ENCODE data around the gene RALGDS. TPM values are rescaled to one million over a fixed set of nuclear protein-coding genes. Genes with fewer than 3 reads are reported as not detected.

The RALGDS gene
- total and polyA plus RNA-seq, 2 donors (not counting 3 experiments of a cell fraction or from before 2014, with no cell fraction given), result 41.4 to 60.0 TPM

DNA sequence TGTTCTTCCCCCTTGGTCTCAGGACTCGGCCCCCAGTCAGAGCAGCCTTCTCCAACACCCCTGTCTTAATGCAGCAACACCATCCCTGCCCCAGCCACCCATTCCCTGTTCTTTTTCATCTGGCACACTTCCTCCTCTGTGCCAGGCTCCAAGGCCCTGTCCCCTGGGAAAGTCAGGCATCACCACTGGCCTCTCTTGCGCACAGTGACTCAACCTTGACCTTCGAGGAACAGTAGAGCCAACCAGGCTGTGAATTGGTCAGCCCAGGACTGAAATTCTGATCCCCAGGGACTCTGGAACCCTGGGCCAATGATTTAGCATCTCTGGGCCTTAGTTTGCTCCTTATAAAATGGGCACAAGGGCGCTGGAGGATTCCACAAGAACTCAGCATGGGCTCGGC, 10.5 kb upstream of the RALGDS start:
- ChIA-PET CTCF (interaction anchor here (2.9 kb wide), 1 partner anchor 13 kb away, joined by 13 read pairs; no protein-coding TSS in a partner anchor), POLR2A (no interaction called here)
- Histone ChIP-seq H4K20me1 (replicated peaks; ENCODE audit: control insufficient read depth, extremely low read depth, insufficient read depth, low read length) (no peaks in the 10 kb centered on the region), H3K27me3 (ENCODE audit: control insufficient read depth in 2 of 2, insufficient read depth in 2 of 2, low read length in 2 of 2) (no peaks in the 10 kb centered on the region), H3K4me2 (ENCODE audit: insufficient read depth, low read length) (no peak overlapping the region), H3K9me3 (replicated peaks; ENCODE audit: control insufficient read depth, insufficient read depth, low read length) (no peaks in the 10 kb centered on the region), H3K79me2 (ENCODE audit: control insufficient read depth, insufficient read depth, low read length) (no peaks in the 10 kb centered on the region), H3K36me3 (ENCODE audit: control insufficient read depth in 2 of 2, extremely low read depth in 1 of 2, insufficient read depth in 2 of 2, low read length in 2 of 2) (no peaks in the 10 kb centered on the region), H3K4me1 (ENCODE audit: control insufficient read depth, extremely low read depth, insufficient read depth, low read length) (peaks cover 37% of the 10 kb centered on the region), H3K9me1 (replicated peaks; ENCODE audit: control insufficient read depth, extremely low read depth, insufficient read depth, low read length) (no peaks in the 10 kb centered on the region), H3K4me3 (replicated peaks in 1 of 3; ENCODE audit: insufficient read depth in 1 of 3, low read depth in 1 of 3, low read length in 3 of 3) (no peak overlapping the region), H3K27ac (ENCODE audit: insufficient read depth, low read depth, low read length) (no peak overlapping the region), H3K9ac (replicated peaks; ENCODE audit: extremely low read depth, insufficient read depth, low read length) (no peak overlapping the region), H2AFZ (ENCODE audit: low read depth, low read length) (no peak overlapping the region)
- dilution Hi-C loops (cut with MboI; ENCODE audit: extremely low pct_ligation_motif_present, low sequenced_read_pairs), result no loop called here
- DNase-seq (ENCODE audit: low read depth, low spot score), result no peak
- no peak for TF ChIP-seq FOS (IDR thresholded peaks at IDR 0.05; ENCODE audit: borderline replicate concordance, insufficient read depth, low read length)
- TF ChIP-seq EZH2 (IDR thresholded peaks at IDR 0.05; ENCODE audit: borderline replicate concordance, low read depth, low read length, severe bottlenecking), result no peak
- no peak for FAIRE-seq
- intact Hi-C loops (cut with micrococcal nuclease), result no loop called here
- no TSS peak for BruUV-seq (replicated peaks)

DNA sequence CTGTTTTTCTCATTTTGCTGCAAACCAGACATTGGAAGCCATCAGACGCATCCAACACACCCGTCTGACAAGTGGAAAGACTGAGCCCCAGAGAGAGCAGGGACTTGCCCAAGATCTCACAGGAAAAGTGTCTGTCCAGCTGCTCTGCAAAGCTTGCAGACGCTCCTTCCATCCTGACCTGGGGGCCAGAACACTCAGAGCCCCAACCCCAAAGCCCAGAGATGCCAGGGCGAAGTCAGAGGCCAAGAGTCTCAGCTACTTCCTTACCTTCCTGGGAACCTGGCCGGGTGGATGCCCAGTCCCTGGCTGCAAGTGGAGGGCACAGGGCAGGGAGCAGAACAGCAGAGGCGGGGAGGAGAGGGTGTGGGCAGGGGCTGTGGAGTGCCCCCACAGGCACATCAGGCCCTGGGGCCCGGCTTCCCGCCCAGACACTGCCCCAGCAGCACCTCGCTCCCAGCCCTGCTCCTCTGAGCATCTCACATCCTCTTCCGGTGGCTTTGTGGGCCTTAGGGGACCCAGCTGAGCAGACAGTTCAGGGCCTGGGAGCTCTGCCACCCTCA, 9.7 kb upstream of the RALGDS start:
- peaks cover 40% of the 10 kb centered on the region for H3K4me1 ChIP-seq (ENCODE audit: control insufficient read depth, extremely low read depth, insufficient read depth, low read length)
- CTCF ChIA-PET, result interaction anchor here (2.9 kb wide), 1 partner anchor 13 kb away, joined by 13 read pairs; no protein-coding TSS in a partner anchor
- H3K36me3 ChIP-seq (ENCODE audit: control insufficient read depth in 2 of 2, extremely low read depth in 1 of 2, insufficient read depth in 2 of 2, low read length in 2 of 2), result no peaks in the 10 kb centered on the region
- intact Hi-C loops (cut with micrococcal nuclease), result no loop called here
- no peaks in the 10 kb centered on the region for H4K20me1 ChIP-seq (replicated peaks; ENCODE audit: control insufficient read depth, extremely low read depth, insufficient read depth, low read length)
- no peak overlapping the region for H3K27ac ChIP-seq (ENCODE audit: insufficient read depth, low read depth, low read length)
- H3K79me2 ChIP-seq (ENCODE audit: control insufficient read depth, insufficient read depth, low read length), result no peaks in the 10 kb centered on the region
- FAIRE-seq (no peak), DNase-seq (ENCODE audit: low read depth, low spot score) (no peak)
- H3K27me3 ChIP-seq (ENCODE audit: control insufficient read depth in 2 of 2, insufficient read depth in 2 of 2, low read length in 2 of 2), result no peaks in the 10 kb centered on the region
- BruUV-seq (replicated peaks), result no TSS peak
- dilution Hi-C loops (cut with MboI; ENCODE audit: extremely low pct_ligation_motif_present, low sequenced_read_pairs), result no loop called here
- H3K4me2 ChIP-seq (ENCODE audit: insufficient read depth, low read length), result no peak overlapping the region
- TF ChIP-seq JUN (IDR thresholded peaks at IDR 0.05; ENCODE audit: borderline replicate concordance, insufficient read depth, insufficient read length, low read depth) (no peak), POLR2A (IDR thresholded peaks at IDR 0.05; ENCODE audit: low read depth, low read length) (no peak), GATA2 (IDR thresholded peaks at IDR 0.05; ENCODE audit: insufficient read depth, insufficient read length, low read depth, low read length) (no peak), MYC (IDR thresholded peaks at IDR 0.05; ENCODE audit: low read depth, low read length) (no peak), EZH2 (IDR thresholded peaks at IDR 0.05; ENCODE audit: borderline replicate concordance, low read depth, low read length, severe bottlenecking) (no peak), FOS (IDR thresholded peaks at IDR 0.05; ENCODE audit: borderline replicate concordance, insufficient read depth, low read length) (no peak), POLR2AphosphoS5 (IDR thresholded peaks at IDR 0.05; ENCODE audit: insufficient read depth, low read depth, low read length) (no peak)
- TF ChIP-seq, protein P1, sequence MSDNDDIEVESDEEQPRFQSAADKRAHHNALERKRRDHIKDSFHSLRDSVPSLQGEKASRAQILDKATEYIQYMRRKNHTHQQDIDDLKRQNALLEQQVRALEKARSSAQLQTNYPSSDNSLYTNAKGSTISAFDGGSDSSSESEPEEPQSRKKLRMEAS (IDR thresholded peaks at IDR 0.05; ENCODE audit: insufficient read depth, insufficient read length), result no peak
- TF ChIP-seq, protein P2, sequence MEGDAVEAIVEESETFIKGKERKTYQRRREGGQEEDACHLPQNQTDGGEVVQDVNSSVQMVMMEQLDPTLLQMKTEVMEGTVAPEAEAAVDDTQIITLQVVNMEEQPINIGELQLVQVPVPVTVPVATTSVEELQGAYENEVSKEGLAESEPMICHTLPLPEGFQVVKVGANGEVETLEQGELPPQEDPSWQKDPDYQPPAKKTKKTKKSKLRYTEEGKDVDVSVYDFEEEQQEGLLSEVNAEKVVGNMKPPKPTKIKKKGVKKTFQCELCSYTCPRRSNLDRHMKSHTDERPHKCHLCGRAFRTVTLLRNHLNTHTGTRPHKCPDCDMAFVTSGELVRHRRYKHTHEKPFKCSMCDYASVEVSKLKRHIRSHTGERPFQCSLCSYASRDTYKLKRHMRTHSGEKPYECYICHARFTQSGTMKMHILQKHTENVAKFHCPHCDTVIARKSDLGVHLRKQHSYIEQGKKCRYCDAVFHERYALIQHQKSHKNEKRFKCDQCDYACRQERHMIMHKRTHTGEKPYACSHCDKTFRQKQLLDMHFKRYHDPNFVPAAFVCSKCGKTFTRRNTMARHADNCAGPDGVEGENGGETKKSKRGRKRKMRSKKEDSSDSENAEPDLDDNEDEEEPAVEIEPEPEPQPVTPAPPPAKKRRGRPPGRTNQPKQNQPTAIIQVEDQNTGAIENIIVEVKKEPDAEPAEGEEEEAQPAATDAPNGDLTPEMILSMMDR (IDR thresholded peaks at IDR 0.05; ENCODE audit: extremely low read depth in 1 of 2, insufficient read depth in 1 of 2, low read depth in 1 of 2, low read length in 2 of 2), result no peak
- H3K4me3 ChIP-seq (replicated peaks in 1 of 3; ENCODE audit: insufficient read depth in 1 of 3, low read depth in 1 of 3, low read length in 3 of 3), result no peak overlapping the region
- POLR2A ChIA-PET, result no interaction called here
- H3K9me3 ChIP-seq (replicated peaks; ENCODE audit: control insufficient read depth, insufficient read depth, low read length), result no peaks in the 10 kb centered on the region
- H2AFZ ChIP-seq (ENCODE audit: low read depth, low read length), result no peak overlapping the region
- H3K9ac ChIP-seq (replicated peaks; ENCODE audit: extremely low read depth, insufficient read depth, low read length), result no peak overlapping the region
- H3K9me1 ChIP-seq (replicated peaks; ENCODE audit: control insufficient read depth, extremely low read depth, insufficient read depth, low read length), result no peaks in the 10 kb centered on the region

Data from endothelial cell of umbilical vein (primary cell).